WTC11 (cell line): ENCODE results near the gene IL1RAPL2. TPM values are rescaled to one million over a fixed set of nuclear protein-coding genes. Genes with fewer than 3 reads are reported as not detected.

ENCODE experiments used
- ATAC-seq: fragments of 200-7000 bp; cut with Tn5 transposase; 2 replicates; pipeline ENCODE4 v1.10.0; 2021; ENCODE audit warnings: mild to moderate bottlenecking, moderate library complexity
- CTCF ChIA-PET: fragments of 300-600 bp; sonication (Branson Sonifier 250); formaldehyde crosslinking; loops from one replicate; lab custom pipeline; 2021; ENCODE audit warnings: antibody characterized with exemption; lab: Charles Lee
- POLR2A ChIA-PET: fragments of 350-600 bp; sonication (Branson Sonifier 250); formaldehyde crosslinking; loops from one replicate; lab custom pipeline; 2021; ENCODE audit warnings: antibody characterized with exemption; lab: Charles Lee
- DNase-seq: peaks from one replicate; pipeline ENCODE4 v3.0.0; 2021; ENCODE audit warnings: low spot score
- H3K27ac Mint-ChIP-seq: 2 replicates; pipeline ENCODE4 v1.8.0; 2021; ENCODE audit warnings: mixed read lengths
- H3K27me3 Mint-ChIP-seq: 2 replicates; pipeline ENCODE4 v1.8.0; 2021; ENCODE audit warnings: low read depth, mild to moderate bottlenecking, moderate library complexity, mixed read lengths
- H3K36me3 Mint-ChIP-seq: 2 replicates; pipeline ENCODE4 v1.8.0; 2021; ENCODE audit warnings: mixed read lengths
- H3K4me1 Mint-ChIP-seq: 2 replicates; pipeline ENCODE4 v1.8.0; 2022; ENCODE audit warnings: mixed read lengths
- H3K4me3 Mint-ChIP-seq: 2 replicates; pipeline ENCODE4 v1.8.0; 2021; ENCODE audit warnings: mild to moderate bottlenecking, moderate library complexity, mixed read lengths
- H3K9me3 Mint-ChIP-seq: 2 replicates; pipeline ENCODE4 v1.8.0; 2021; ENCODE audit warnings: mixed read lengths
- CBFB ChIP-seq: sonication (generic); formaldehyde crosslinking; IDR thresholded peaks from 2 replicates; pipeline ENCODE4 v1.8.1; 2022; ENCODE audit warnings: mild to moderate bottlenecking, low read depth, missing genetic modification reagents
- EMX1 ChIP-seq: fragments of 250-450 bp; sonication (Bioruptor Pico); IDR thresholded peaks from 2 replicates; pipeline ENCODE4 v1.8.0; 2021; ENCODE audit warnings: mild to moderate bottlenecking
- FOXK1 ChIP-seq: sonication (generic); formaldehyde crosslinking; IDR thresholded peaks from 2 replicates; pipeline ENCODE4 v1.8.0; 2022; ENCODE audit warnings: mild to moderate bottlenecking, moderate library complexity, missing genetic modification reagents
- KAT7 ChIP-seq: sonication (generic); formaldehyde crosslinking; IDR thresholded peaks from 2 replicates; pipeline ENCODE4 v1.8.1; 2023; ENCODE audit warnings: missing genetic modification reagents, mild to moderate bottlenecking, borderline replicate concordance
- NFATC4 ChIP-seq: fragments of 250-450 bp; sonication (Bioruptor Pico); IDR thresholded peaks from 2 replicates; pipeline ENCODE4 v1.9.0; 2021; ENCODE audit warnings: mild to moderate bottlenecking
- PRRX2 ChIP-seq: fragments of 250-450 bp; sonication (Bioruptor Pico); IDR thresholded peaks from 2 replicates; pipeline ENCODE4 v1.8.0; 2021; ENCODE audit warnings: mild to moderate bottlenecking
- RORB ChIP-seq: fragments of 250-450 bp; sonication (Bioruptor Pico); IDR thresholded peaks from 2 replicates; pipeline ENCODE4 v1.9.0; 2021; ENCODE audit warnings: mild to moderate bottlenecking
- TEAD1 ChIP-seq: sonication (generic); formaldehyde crosslinking; IDR thresholded peaks from 2 replicates; pipeline ENCODE4 v1.8.0; 2022; ENCODE audit warnings: mild to moderate bottlenecking, missing genetic modification reagents
- ZNF121 ChIP-seq: sonication (generic); formaldehyde crosslinking; IDR thresholded peaks from 2 replicates; pipeline ENCODE4 v1.8.0; 2023; ENCODE audit warnings: missing genetic modification reagents
- ZNF671 ChIP-seq: fragments of 250-450 bp; sonication (Bioruptor Pico); IDR thresholded peaks from 2 replicates; pipeline ENCODE4 v1.8.0; 2021; ENCODE audit warnings: mild to moderate bottlenecking
- total RNA-seq: library from RNA; stranded (reverse); gene quantifications from 3 replicates; pipeline ENCODE4 v1.2.3, GENCODE V29; 2021
- TF ChIP-seq, protein P1 (sequence below): sonication (generic); formaldehyde crosslinking; IDR thresholded peaks from 2 replicates; pipeline ENCODE4 v1.8.0; 2023; ENCODE audit warnings: mild to moderate bottlenecking, missing genetic modification reagents
- TF ChIP-seq, protein P2 (sequence below): sonication (generic); formaldehyde crosslinking; IDR thresholded peaks from 2 replicates; pipeline ENCODE4 v1.8.0; 2023; ENCODE audit warnings: missing genetic modification reagents
- TF ChIP-seq, protein P3 (sequence below): fragments of 250-450 bp; sonication (Bioruptor Pico); IDR thresholded peaks from 2 replicates; pipeline ENCODE4 v1.8.0; 2021; ENCODE audit warnings: mild to moderate bottlenecking
- TF ChIP-seq, protein P4 (sequence below): sonication (generic); formaldehyde crosslinking; IDR thresholded peaks from 2 replicates; pipeline ENCODE4 v1.8.0; 2022; ENCODE audit warnings: mild to moderate bottlenecking, missing genetic modification reagents
- TF ChIP-seq, protein P5 (sequence below): sonication (generic); formaldehyde crosslinking; IDR thresholded peaks from 2 replicates; pipeline ENCODE4 v1.8.0; 2023; ENCODE audit warnings: missing genetic modification reagents, mild to moderate bottlenecking, borderline replicate concordance

The IL1RAPL2 gene
- total RNA-seq, 1 experiment from 2014 or later = 0.09 TPM

DNA sequence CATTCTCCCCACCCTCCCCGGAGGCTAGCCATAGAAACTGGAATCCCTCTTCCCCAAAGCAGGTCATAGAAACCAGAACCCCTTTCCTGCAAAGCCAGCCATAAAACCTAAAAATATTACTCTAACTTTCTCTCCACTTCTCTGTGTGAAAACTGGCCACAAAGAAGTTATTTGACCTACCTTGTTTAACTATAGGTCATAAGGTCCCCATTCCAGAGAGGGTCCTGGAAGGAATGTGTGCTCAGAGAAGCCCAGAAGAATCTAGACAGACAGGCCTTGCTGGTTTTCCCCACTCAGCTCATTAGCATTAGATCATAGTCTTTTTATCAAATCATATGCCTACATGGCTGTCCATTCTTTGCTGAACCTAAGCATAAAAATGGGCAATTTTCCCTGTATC, 707.3 kb downstream of the IL1RAPL2 start (continued):
- TF ChIP-seq, protein P1, sequence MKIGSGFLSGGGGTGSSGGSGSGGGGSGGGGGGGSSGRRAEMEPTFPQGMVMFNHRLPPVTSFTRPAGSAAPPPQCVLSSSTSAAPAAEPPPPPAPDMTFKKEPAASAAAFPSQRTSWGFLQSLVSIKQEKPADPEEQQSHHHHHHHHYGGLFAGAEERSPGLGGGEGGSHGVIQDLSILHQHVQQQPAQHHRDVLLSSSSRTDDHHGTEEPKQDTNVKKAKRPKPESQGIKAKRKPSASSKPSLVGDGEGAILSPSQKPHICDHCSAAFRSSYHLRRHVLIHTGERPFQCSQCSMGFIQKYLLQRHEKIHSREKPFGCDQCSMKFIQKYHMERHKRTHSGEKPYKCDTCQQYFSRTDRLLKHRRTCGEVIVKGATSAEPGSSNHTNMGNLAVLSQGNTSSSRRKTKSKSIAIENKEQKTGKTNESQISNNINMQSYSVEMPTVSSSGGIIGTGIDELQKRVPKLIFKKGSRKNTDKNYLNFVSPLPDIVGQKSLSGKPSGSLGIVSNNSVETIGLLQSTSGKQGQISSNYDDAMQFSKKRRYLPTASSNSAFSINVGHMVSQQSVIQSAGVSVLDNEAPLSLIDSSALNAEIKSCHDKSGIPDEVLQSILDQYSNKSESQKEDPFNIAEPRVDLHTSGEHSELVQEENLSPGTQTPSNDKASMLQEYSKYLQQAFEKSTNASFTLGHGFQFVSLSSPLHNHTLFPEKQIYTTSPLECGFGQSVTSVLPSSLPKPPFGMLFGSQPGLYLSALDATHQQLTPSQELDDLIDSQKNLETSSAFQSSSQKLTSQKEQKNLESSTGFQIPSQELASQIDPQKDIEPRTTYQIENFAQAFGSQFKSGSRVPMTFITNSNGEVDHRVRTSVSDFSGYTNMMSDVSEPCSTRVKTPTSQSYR = no peak
- no peak for TF ChIP-seq FOXK1 (CRISPR knock-in tag)

DNA sequence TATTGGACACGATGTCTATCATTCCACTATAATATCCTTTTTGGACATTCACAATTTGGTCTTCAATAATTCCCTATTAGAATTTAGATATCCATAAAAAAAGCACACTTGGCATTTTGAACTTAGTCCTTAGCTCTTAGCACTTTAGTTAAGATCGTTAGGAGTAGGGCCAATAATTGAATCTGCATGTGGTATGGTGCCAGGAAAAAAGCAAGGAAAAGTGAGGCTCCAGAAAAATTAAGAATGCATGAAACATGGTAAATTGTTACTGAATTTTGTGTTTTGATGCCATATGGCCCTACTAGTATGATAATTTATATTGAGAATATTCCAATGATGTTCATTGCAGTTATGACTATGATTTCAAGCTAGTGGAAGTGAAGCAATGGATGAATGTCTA, 708.1 kb downstream of the IL1RAPL2 start:
- ATAC-seq (no peak), DNase-seq (no peak)
- TF ChIP-seq NFATC4 (no peak), TEAD1 (CRISPR knock-in tag) (no peak), ZNF671 (CRISPR knock-in tag) (no peak), EMX1 (no peak)
- TF ChIP-seq, protein P2, sequence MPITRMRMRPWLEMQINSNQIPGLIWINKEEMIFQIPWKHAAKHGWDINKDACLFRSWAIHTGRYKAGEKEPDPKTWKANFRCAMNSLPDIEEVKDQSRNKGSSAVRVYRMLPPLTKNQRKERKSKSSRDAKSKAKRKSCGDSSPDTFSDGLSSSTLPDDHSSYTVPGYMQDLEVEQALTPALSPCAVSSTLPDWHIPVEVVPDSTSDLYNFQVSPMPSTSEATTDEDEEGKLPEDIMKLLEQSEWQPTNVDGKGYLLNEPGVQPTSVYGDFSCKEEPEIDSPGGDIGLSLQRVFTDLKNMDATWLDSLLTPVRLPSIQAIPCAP (CRISPR knock-in tag) = no peak
- TF ChIP-seq, protein P3, sequence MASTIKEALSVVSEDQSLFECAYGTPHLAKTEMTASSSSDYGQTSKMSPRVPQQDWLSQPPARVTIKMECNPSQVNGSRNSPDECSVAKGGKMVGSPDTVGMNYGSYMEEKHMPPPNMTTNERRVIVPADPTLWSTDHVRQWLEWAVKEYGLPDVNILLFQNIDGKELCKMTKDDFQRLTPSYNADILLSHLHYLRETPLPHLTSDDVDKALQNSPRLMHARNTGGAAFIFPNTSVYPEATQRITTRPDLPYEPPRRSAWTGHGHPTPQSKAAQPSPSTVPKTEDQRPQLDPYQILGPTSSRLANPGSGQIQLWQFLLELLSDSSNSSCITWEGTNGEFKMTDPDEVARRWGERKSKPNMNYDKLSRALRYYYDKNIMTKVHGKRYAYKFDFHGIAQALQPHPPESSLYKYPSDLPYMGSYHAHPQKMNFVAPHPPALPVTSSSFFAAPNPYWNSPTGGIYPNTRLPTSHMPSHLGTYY (CRISPR knock-in tag) = no peak
- Mint-ChIP-seq H3K27ac (no peak overlapping the region), H3K9me3 (peaks cover 5% of the 10 kb centered on the region; the same call in 1 of the 2 replicates), H3K27me3 (no peaks in the 10 kb centered on the region), H3K36me3 (no peaks in the 10 kb centered on the region), H3K4me1 (peaks cover 18% of the 10 kb centered on the region), H3K4me3 (no peak overlapping the region)
- ChIA-PET CTCF (no interaction called here), POLR2A (no interaction called here)

DNA sequence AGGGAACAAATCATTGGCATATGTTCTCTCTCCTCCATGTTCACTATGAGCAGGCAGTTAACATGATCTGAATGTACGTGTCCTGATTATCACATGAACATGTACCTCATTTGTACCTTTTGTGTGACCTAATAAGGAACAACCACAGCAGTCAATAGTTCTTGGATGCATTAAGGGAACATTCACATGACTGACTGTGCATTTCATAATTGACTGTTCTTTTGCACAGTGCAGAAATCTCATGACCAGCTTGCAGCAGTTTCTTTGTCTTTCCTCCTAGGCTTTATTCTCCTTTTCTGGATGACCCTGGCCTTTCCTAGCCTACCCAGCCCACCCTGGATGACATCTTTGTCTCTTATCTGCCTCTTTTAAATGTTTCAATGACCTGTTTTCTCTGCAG, 711.1 kb downstream of the IL1RAPL2 start:
- no peak for DNase-seq
- H3K27ac Mint-ChIP-seq = no peak overlapping the region
- H3K36me3 Mint-ChIP-seq = no peaks in the 10 kb centered on the region
- no peaks in the 10 kb centered on the region for H3K27me3 Mint-ChIP-seq
- CTCF ChIA-PET = no interaction called here
- no peak overlapping the region for H3K4me3 Mint-ChIP-seq
- ATAC-seq = no peak
- POLR2A ChIA-PET = interaction anchor here (0.6 kb wide), 1 partner anchor 11 kb away, joined by 3 read pairs; no protein-coding TSS in a partner anchor
- no peak for TF ChIP-seq ZNF121
- no peak for TF ChIP-seq KAT7 (CRISPR knock-in tag)
- TF ChIP-seq, protein P4, sequence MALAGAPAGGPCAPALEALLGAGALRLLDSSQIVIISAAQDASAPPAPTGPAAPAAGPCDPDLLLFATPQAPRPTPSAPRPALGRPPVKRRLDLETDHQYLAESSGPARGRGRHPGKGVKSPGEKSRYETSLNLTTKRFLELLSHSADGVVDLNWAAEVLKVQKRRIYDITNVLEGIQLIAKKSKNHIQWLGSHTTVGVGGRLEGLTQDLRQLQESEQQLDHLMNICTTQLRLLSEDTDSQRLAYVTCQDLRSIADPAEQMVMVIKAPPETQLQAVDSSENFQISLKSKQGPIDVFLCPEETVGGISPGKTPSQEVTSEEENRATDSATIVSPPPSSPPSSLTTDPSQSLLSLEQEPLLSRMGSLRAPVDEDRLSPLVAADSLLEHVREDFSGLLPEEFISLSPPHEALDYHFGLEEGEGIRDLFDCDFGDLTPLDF = no peak
- TF ChIP-seq, protein P5, sequence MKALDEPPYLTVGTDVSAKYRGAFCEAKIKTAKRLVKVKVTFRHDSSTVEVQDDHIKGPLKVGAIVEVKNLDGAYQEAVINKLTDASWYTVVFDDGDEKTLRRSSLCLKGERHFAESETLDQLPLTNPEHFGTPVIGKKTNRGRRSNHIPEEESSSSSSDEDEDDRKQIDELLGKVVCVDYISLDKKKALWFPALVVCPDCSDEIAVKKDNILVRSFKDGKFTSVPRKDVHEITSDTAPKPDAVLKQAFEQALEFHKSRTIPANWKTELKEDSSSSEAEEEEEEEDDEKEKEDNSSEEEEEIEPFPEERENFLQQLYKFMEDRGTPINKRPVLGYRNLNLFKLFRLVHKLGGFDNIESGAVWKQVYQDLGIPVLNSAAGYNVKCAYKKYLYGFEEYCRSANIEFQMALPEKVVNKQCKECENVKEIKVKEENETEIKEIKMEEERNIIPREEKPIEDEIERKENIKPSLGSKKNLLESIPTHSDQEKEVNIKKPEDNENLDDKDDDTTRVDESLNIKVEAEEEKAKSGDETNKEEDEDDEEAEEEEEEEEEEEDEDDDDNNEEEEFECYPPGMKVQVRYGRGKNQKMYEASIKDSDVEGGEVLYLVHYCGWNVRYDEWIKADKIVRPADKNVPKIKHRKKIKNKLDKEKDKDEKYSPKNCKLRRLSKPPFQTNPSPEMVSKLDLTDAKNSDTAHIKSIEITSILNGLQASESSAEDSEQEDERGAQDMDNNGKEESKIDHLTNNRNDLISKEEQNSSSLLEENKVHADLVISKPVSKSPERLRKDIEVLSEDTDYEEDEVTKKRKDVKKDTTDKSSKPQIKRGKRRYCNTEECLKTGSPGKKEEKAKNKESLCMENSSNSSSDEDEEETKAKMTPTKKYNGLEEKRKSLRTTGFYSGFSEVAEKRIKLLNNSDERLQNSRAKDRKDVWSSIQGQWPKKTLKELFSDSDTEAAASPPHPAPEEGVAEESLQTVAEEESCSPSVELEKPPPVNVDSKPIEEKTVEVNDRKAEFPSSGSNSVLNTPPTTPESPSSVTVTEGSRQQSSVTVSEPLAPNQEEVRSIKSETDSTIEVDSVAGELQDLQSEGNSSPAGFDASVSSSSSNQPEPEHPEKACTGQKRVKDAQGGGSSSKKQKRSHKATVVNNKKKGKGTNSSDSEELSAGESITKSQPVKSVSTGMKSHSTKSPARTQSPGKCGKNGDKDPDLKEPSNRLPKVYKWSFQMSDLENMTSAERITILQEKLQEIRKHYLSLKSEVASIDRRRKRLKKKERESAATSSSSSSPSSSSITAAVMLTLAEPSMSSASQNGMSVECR (CRISPR knock-in tag) = no peak
- TF ChIP-seq RORB (CRISPR knock-in tag) = no peak
- TF ChIP-seq CBFB = no peak
- no peak for TF ChIP-seq PRRX2 (CRISPR knock-in tag)
- H3K9me3 Mint-ChIP-seq = peaks cover 5% of the 10 kb centered on the region; the same call in 1 of the 2 replicates
- H3K4me1 Mint-ChIP-seq = peaks cover 18% of the 10 kb centered on the region
